HG03457 (cell line): Measurements from ENCODE around the gene SCFD2.
"Not testable (repeated sequence)": the region's sequence is repeated elsewhere in the genome, so short reads cannot be mapped to it uniquely, and the experiment has no call there.

Experiments used
- ATAC-seq: cut with Tn5 transposase; IDR thresholded peaks from one replicate; pipeline ENCODE4 v1.9.1; 2021; ENCODE audit warnings: moderate number of reproducible peaks; ENCODE audit not compliant: unreplicated experiment

The SCFD2 gene

GRCh38 chr4:52996261-52997131 is 369.4 kb downstream of the SCFD2 start:
- ATAC-seq: no peak

- ATAC-seq: no peak
Observed at GRCh38 chr4:52995360-52996030, 370.4 kb downstream of the SCFD2 start.

- ATAC-seq: no peak
Observed at GRCh38 chr4:52994567-52994966, 371.3 kb downstream of the SCFD2 start.

GRCh38 chr4:52993771-52994170 is 372.1 kb downstream of the SCFD2 start:
- ATAC-seq: no peak

- not testable (repeated sequence) for ATAC-seq
Observed at GRCh38 chr4:52992551-52992950, 373.3 kb downstream of the SCFD2 start.

- no peak for ATAC-seq
Observed at GRCh38 chr4:52991472-52991871, 374.4 kb downstream of the SCFD2 start.

GRCh38 chr4:52990706-52991105 is 375.2 kb downstream of the SCFD2 start:
- no peak for ATAC-seq

- no peak for ATAC-seq
Observed at GRCh38 chr4:52989865-52990264, 376.0 kb downstream of the SCFD2 start.

- no peak for ATAC-seq
Observed at GRCh38 chr4:52987392-52988056, 378.3 kb downstream of the SCFD2 start.

GRCh38 chr4:52984462-52984881 is 381.4 kb downstream of the SCFD2 start:
- no peak for ATAC-seq

- no peak for ATAC-seq
Observed at GRCh38 chr4:52983563-52984303, 382.1 kb downstream of the SCFD2 start.

- no peak for ATAC-seq
Observed at GRCh38 chr4:52982946-52983340, 382.9 kb downstream of the SCFD2 start.

GRCh38 chr4:52982255-52982945 is 383.5 kb downstream of the SCFD2 start:
- ATAC-seq: no peak

GRCh38 chr4:52979821-52980590 is 385.9 kb downstream of the SCFD2 start:
- ATAC-seq: no peak

GRCh38 chr4:52979020-52979419 is 386.8 kb downstream of the SCFD2 start:
- ATAC-seq: no peak

- ATAC-seq: no peak
Observed at GRCh38 chr4:52977252-52977651, 388.6 kb downstream of the SCFD2 start.

GRCh38 chr4:52976523-52977230 is 389.2 kb downstream of the SCFD2 start:
- ATAC-seq: no peak

GRCh38 chr4:52968691-52969090 is 397.2 kb downstream of the SCFD2 start:
- ATAC-seq: no peak

GRCh38 chr4:52968241-52968640 is 397.6 kb downstream of the SCFD2 start:
- no peak for ATAC-seq
